ENCODE measurements around the gene PPARD.

- TF ChIP-seq, protein P1, sequence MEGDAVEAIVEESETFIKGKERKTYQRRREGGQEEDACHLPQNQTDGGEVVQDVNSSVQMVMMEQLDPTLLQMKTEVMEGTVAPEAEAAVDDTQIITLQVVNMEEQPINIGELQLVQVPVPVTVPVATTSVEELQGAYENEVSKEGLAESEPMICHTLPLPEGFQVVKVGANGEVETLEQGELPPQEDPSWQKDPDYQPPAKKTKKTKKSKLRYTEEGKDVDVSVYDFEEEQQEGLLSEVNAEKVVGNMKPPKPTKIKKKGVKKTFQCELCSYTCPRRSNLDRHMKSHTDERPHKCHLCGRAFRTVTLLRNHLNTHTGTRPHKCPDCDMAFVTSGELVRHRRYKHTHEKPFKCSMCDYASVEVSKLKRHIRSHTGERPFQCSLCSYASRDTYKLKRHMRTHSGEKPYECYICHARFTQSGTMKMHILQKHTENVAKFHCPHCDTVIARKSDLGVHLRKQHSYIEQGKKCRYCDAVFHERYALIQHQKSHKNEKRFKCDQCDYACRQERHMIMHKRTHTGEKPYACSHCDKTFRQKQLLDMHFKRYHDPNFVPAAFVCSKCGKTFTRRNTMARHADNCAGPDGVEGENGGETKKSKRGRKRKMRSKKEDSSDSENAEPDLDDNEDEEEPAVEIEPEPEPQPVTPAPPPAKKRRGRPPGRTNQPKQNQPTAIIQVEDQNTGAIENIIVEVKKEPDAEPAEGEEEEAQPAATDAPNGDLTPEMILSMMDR (IDR thresholded peaks at IDR 0.05), result no peak
- no peak for TF ChIP-seq POLR2A (IDR thresholded peaks at IDR 0.05)
Observed at GRCh38 chr6:35352735-35353134, 10.4 kb downstream of the PPARD start.

Data from Peyer's patch (tissue), 4 donors.